ENCODE results near the gene KCNQ4. TPM values are rescaled to one million over a fixed set of nuclear protein-coding genes. Genes with fewer than 3 reads are reported as not detected.
A peak's percentile ranks its signal among the peaks of the same experiment; 100 is the strongest.

The KCNQ4 gene
- polyA plus RNA-seq, 3 donors = 0.13 TPM; not detected in 2

DNA sequence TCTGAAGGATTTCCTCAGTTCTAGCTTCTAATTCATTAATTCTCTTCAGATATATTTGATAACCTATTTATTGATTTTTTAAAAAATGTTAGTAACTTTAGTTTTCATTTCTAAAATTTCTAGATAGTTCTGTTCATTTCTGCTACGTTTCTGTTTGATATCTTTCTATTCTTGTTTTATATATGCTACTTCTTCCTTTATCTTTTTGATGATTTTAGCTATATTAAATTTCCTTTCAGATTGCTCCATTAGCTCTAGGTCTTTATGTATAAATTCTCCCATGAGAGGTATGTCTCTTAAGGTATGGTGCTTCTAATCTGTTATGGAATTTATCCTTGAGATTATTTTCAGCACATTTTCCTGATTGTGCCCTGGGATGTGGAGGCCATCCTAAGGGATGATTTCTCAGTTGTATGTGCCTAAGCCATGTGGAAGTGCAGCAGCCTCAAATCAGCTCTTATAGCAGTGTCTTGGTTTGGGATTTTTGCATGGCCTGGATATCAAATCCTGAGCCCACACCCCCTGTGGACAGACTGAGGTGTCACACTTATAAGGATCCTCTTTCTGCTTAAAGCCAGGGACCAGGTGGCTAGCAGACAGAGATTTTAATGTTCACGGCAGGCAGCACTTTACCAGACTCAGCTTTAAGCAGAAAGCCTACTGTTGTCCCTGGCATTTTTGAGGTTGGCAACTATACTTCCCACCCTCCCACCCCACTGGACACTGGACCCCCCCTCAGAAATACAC lies 6.2 kb upstream of the KCNQ4 start:
- no peak overlapping the region for H3K9ac ChIP-seq (ENCODE audit: insufficient read depth, low read length, poor library complexity, severe bottlenecking)
- no CpG with 5 or more reads among the region's 2 CpGs for WGBS (ENCODE audit: insufficient coverage)
- H3K4me1 ChIP-seq (ENCODE audit: control insufficient read depth in 1 of 2, insufficient read depth in 2 of 2, low read length in 2 of 2) = peaks cover 0 to under 1% of the 10 kb centered on the region in 2 donors
- Mint-ChIP-seq H3K27me3 (ENCODE audit: low read depth in 3 of 3) (peaks cover 15 to 18% (median 17%) of the 10 kb centered on the region in 3 donors), H3K4me3 (no peak overlapping the region), H3K4me1 (no peaks in the 10 kb centered on the region), H3K27ac (peak overlapping the region in 2 of 7 donors; percentile 22 to 37), H3K36me3 (peaks cover 47 to 48% of the 10 kb centered on the region in 2 donors), H3K9me3 (peaks cover 0 to 14% (median 6%) of the 10 kb centered on the region in 7 donors)
- H3K36me3 ChIP-seq (replicated peaks in 1 of 2; ENCODE audit: control insufficient read depth in 1 of 2, insufficient read depth in 2 of 2, low read length in 2 of 2) = peaks cover 8 to 41% of the 10 kb centered on the region in 2 donors
- TF ChIP-seq CTCF (IDR thresholded peaks at IDR 0.05) = no peak
- H3K27me3 ChIP-seq (ENCODE audit: control insufficient read depth in 2 of 2, insufficient read depth in 2 of 2, low read length in 2 of 2) = peaks cover 7 to 13% of the 10 kb centered on the region in 2 donors
- H2AFZ ChIP-seq (ENCODE audit: insufficient read depth, low read depth, low read length, poor library complexity, severe bottlenecking) = no peak overlapping the region
- H3K4me3 ChIP-seq (replicated peaks in 1 of 3; ENCODE audit: low read depth in 2 of 3, low read length in 3 of 3) = no peak overlapping the region
- H4K20me1 ChIP-seq (ENCODE audit: insufficient read depth, low read length) = peaks cover 6% of the 10 kb centered on the region
- H3K4me2 ChIP-seq (replicated peaks; ENCODE audit: extremely low read depth, low read length, poor library complexity, severe bottlenecking) = no peak overlapping the region
- DNase-seq = no peak
- H3K27ac ChIP-seq (ENCODE audit: low read depth in 1 of 2, low read length in 2 of 2) = no peak overlapping the region
- intact Hi-C loops (cut with micrococcal nuclease) = loop anchor here in 1 of 2 donors (10.0 kb wide), 1 partner anchor 177 kb away; no protein-coding TSS in a partner anchor
- peaks cover 5% of the 10 kb centered on the region in 2 donors for H3K9me3 ChIP-seq (replicated peaks in 1 of 2; ENCODE audit: control insufficient read depth in 1 of 2, insufficient read depth in 1 of 2, low read length in 2 of 2)
- H3K79me2 ChIP-seq (ENCODE audit: insufficient read depth, low read length) = no peaks in the 10 kb centered on the region

- H3K4me3 ChIP-seq (replicated peaks in 1 of 3; ENCODE audit: low read depth in 2 of 3, low read length in 3 of 3) = no peak overlapping the region
- no peak overlapping the region for H3K4me2 ChIP-seq (replicated peaks; ENCODE audit: extremely low read depth, low read length, poor library complexity, severe bottlenecking)
- H3K9ac ChIP-seq (ENCODE audit: insufficient read depth, low read length, poor library complexity, severe bottlenecking) = no peak overlapping the region
- H3K36me3 Mint-ChIP-seq = peaks cover 23 to 25% of the 10 kb centered on the region in 2 donors
- peaks cover 42 to 49% (median 42%) of the 10 kb centered on the region in 3 donors for H3K27me3 Mint-ChIP-seq (ENCODE audit: low read depth in 3 of 3)
- peak overlapping the region in 1 of 2 donors; percentile 44 for H3K4me3 Mint-ChIP-seq
- no peak overlapping the region for H3K27ac ChIP-seq (ENCODE audit: low read depth in 1 of 2, low read length in 2 of 2)
- TF ChIP-seq CTCF (IDR thresholded peaks at IDR 0.05) = no peak
- no peak for DNase-seq
- intact Hi-C loops (cut with micrococcal nuclease) = no loop called here
- H3K9me3 ChIP-seq (replicated peaks in 1 of 2; ENCODE audit: control insufficient read depth in 1 of 2, insufficient read depth in 1 of 2, low read length in 2 of 2) = peaks cover 5 to 9% of the 10 kb centered on the region in 2 donors
- H3K27ac Mint-ChIP-seq = peak overlapping the region in 1 of 7 donors; percentile 4
- H3K4me1 ChIP-seq (ENCODE audit: control insufficient read depth in 1 of 2, insufficient read depth in 2 of 2, low read length in 2 of 2) = peaks cover 9 to 16% of the 10 kb centered on the region in 2 donors
- peaks cover 18 to 41% of the 10 kb centered on the region in 2 donors for H3K27me3 ChIP-seq (ENCODE audit: control insufficient read depth in 2 of 2, insufficient read depth in 2 of 2, low read length in 2 of 2)
- H4K20me1 ChIP-seq (ENCODE audit: insufficient read depth, low read length) = no peaks in the 10 kb centered on the region
- peaks cover 13% of the 10 kb centered on the region for H3K4me1 Mint-ChIP-seq
- 77% methylated on average over 9 of the region's 11 CpGs for WGBS (ENCODE audit: insufficient coverage)
- no peaks in the 10 kb centered on the region for H3K79me2 ChIP-seq (ENCODE audit: insufficient read depth, low read length)
- peaks cover 2 to 15% (median 7%) of the 10 kb centered on the region in 7 donors for H3K9me3 Mint-ChIP-seq
- no peak overlapping the region for H2AFZ ChIP-seq (ENCODE audit: insufficient read depth, low read depth, low read length, poor library complexity, severe bottlenecking)
- H3K36me3 ChIP-seq (replicated peaks in 1 of 2; ENCODE audit: control insufficient read depth in 1 of 2, insufficient read depth in 2 of 2, low read length in 2 of 2) = peaks cover 3 to 7% of the 10 kb centered on the region in 2 donors
These were observed 2.6 kb upstream of the KCNQ4 start for GRCh38 chr1:40780678-40781607.

All from CD14-positive monocyte (primary cell).